Measurements from ENCODE around the gene NPEPPS. TPM values are rescaled to one million over a fixed set of nuclear protein-coding genes. Genes with fewer than 3 reads are reported as not detected.

Gene NPEPPS
- total and polyA plus RNA-seq, 2 of the 8 experiments (the other 6 are each of a cell fraction or from before 2014, with no cell fraction given) = 53.6 to 118 TPM

DNA sequence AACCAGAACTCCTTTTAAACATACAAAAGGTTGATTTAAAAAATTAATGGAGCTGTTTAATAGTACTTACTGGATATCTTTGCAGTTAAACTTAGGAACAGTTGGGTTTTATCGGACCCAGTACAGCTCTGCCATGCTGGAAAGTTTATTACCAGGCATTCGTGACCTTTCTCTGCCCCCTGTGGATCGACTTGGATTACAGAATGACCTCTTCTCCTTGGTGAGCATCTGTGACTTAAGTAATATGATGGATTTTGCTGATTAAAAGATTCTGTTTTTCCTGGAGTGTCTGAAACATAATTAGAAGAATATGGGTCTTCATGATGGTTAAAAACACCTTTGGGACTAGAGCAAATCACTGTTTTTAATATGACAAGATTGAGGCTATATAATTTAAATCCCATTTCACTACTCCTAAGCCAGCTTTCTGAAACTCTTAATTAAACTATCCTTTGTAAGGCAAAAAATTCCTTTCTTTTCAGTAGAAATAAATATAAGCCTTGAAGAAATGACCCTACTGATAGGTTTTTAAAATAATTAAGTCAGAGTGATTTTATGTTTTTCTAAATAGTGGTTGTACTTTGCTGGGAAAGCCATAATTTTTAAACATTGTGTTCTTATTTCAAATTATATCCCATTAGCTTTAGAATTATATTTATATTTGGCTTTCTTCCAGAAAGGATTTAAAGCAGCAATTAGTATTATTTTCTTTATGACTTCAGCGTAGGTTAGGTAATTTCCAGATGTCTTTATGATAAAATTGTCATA is 73.1 kb downstream of the NPEPPS start:
- H3K36me3 ChIP-seq (ENCODE audit: control insufficient read depth in 2 of 4, insufficient read depth in 4 of 4, low read length in 3 of 4) = peaks cover 11 to 60% (median 32%) of the 10 kb centered on the region in 4 experiments; a peak in 7 of 8 replicates
- no peak overlapping the region for H3K23ac ChIP-seq (ENCODE audit: insufficient read length)
- no peak for TF ChIP-seq SP2 (IDR thresholded peaks at IDR 0.05; ENCODE audit: low read length)
- TF ChIP-seq EZH2 (IDR thresholded peaks at IDR 0.05; ENCODE audit: low read depth, low read length, severe bottlenecking) = no peak
- no peak for TF ChIP-seq ZNF274 (IDR thresholded peaks at IDR 0.05; ENCODE audit: borderline replicate concordance, extremely low read depth, low read length)
- no peaks in the 10 kb centered on the region for H3K27me3 ChIP-seq (replicated peaks in 1 of 4; ENCODE audit: control insufficient read depth in 3 of 4, extremely low read depth in 1 of 4, insufficient read depth in 3 of 4, low read length in 3 of 4)
- FAIRE-seq = no peak
- WGBS, 2 experiments (ENCODE audit: extremely low coverage in 1 of 2, insufficient coverage in 1 of 2, insufficient read length in 1 of 2, insufficient replicate concordance in 2 of 2, low coverage in 1 of 2, low lambda C conversion rate in 2 of 2, missing lambda C conversion rate in 1 of 2) = 95% methylated on average over 4 of the region's 4 CpGs; no CpG with 5 or more reads in 1 of the 2 experiments
- H4K5ac ChIP-seq (ENCODE audit: insufficient read length, low read depth, low read length) = no peak overlapping the region
- no peak overlapping the region for H2BK20ac ChIP-seq (ENCODE audit: low read length)
- no peaks in the 10 kb centered on the region for H3K79me2 ChIP-seq (ENCODE audit: control insufficient read depth in 1 of 2, insufficient read depth in 2 of 2, low read length in 2 of 2)
- H3K4me2 ChIP-seq (ENCODE audit: insufficient read depth in 1 of 2, low read depth in 2 of 2, low read length in 2 of 2) = no peak overlapping the region
- no peak overlapping the region; the same call in 1 of the 2 replicates for H4K8ac ChIP-seq (ENCODE audit: extremely low read depth, insufficient read depth, low read length)
- H2AFZ ChIP-seq (ENCODE audit: low read length) = no peak overlapping the region
- no peaks in the 10 kb centered on the region for H3K79me1 ChIP-seq (ENCODE audit: low read depth, low read length)
- H2BK120ac ChIP-seq (replicated peaks; ENCODE audit: low read depth, low read length) = no peak overlapping the region
- no peaks in the 10 kb centered on the region for H3K23me2 ChIP-seq (ENCODE audit: low read depth, low read length)
- H2BK5ac ChIP-seq (ENCODE audit: low read depth, low read length) = no peak overlapping the region
- H2AK5ac ChIP-seq (ENCODE audit: low read depth, low read length) = no peak overlapping the region
- no peak overlapping the region for H3K4ac ChIP-seq (replicated peaks; ENCODE audit: insufficient read length, low read depth, low read length)
- POLR2A ChIA-PET (ENCODE audit: partially characterized antibody) = interaction anchor here (0.9 kb wide), 1 partner anchor 40 kb away, joined by 3 read pairs; no protein-coding TSS in a partner anchor
- no peak overlapping the region for H3K18ac ChIP-seq (ENCODE audit: extremely low read depth, low read length)
- H3K9ac ChIP-seq (replicated peaks in 1 of 4; ENCODE audit: extremely low read depth in 1 of 4, low read depth in 3 of 4, low read length in 3 of 4) = no peak overlapping the region
- H2BK15ac ChIP-seq (ENCODE audit: low read length) = no peak overlapping the region
- no peak overlapping the region for H3K56ac ChIP-seq (replicated peaks; ENCODE audit: insufficient read length, low read depth, low read length)
- no peak overlapping the region for H4K91ac ChIP-seq (replicated peaks; ENCODE audit: insufficient read length, low read length)
- H3K4me3 ChIP-seq (ENCODE audit: extremely low read depth in 1 of 4, insufficient read depth in 2 of 4, low read depth in 3 of 4, low read length in 4 of 4) = no peak overlapping the region
- no peaks in the 10 kb centered on the region for H3K9me3 ChIP-seq (ENCODE audit: insufficient read depth in 2 of 2, low read depth in 1 of 2, low read length in 1 of 2)
- H3K27ac ChIP-seq (ENCODE audit: low read depth, low read length) = no peak overlapping the region
- no peak overlapping the region for H2BK12ac ChIP-seq (ENCODE audit: low read depth, low read length)
- DNase-seq (ENCODE audit: low read depth in 1 of 2, low spot score in 2 of 2) = no peak
- no peak overlapping the region for H3K14ac ChIP-seq (ENCODE audit: insufficient read length)
- no peaks in the 10 kb centered on the region for H3K4me1 ChIP-seq (replicated peaks in 1 of 4; ENCODE audit: control insufficient read depth in 3 of 4, insufficient read depth in 4 of 4, low read length in 3 of 4)
- peaks cover 2% of the 10 kb centered on the region in 2 experiments for H4K20me1 ChIP-seq (replicated peaks in 1 of 2; ENCODE audit: control insufficient read depth in 1 of 2, insufficient read depth in 2 of 2, low read length in 2 of 2)
- CTCF ChIA-PET (ENCODE audit: partially characterized antibody) = interaction anchor here (1.8 to 3.7 kb wide), 3 partner anchors 11 to 241 kb away, joined by 4 to 22 read pairs (median 10); no protein-coding TSS in a partner anchor

All from H1 (cell line).